ENCODE results near the gene ADAT2. TPM values are rescaled to one million over a fixed set of nuclear protein-coding genes. Genes with fewer than 3 reads are reported as not detected.
"Not testable (repeated sequence)": the region's sequence is repeated elsewhere in the genome, so short reads cannot be mapped to it uniquely, and the experiment has no call there.

Gene ADAT2
- polyA plus RNA-seq, 3 donors: 0.08 to 9.7 (median 0.51) TPM

DNA sequence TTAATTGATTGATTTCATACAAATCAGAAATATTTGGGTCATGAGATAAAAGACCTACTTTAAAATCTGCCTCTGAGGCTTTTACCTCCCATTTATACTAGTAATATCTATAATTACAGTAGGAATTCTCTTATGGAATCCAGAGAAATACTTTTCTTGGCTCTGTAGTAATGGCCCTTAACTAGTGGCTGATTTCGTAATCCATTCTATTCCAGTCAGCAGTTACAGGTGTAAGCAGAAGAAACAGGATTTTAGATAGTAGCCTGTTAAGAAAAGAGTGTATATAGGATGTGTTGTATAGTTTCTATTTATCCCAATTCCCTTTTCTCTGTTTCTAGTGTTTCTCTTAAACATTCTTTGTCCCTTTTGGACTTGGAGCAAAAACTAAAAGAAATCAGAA, 21.3 kb upstream of the ADAT2 start:
- Histone ChIP-seq H3K4me2 (replicated peaks; ENCODE audit: extremely low read depth, low read length, poor library complexity, severe bottlenecking) (no peak overlapping the region), H3K4me1 (ENCODE audit: control insufficient read depth in 1 of 2, insufficient read depth in 2 of 2, low read length in 2 of 2) (no peaks in the 10 kb centered on the region), H3K27ac (ENCODE audit: low read depth in 1 of 2, low read length in 2 of 2) (no peak overlapping the region), H3K9ac (ENCODE audit: insufficient read depth, low read length, poor library complexity, severe bottlenecking) (no peak overlapping the region), H3K27me3 (ENCODE audit: control insufficient read depth in 2 of 2, insufficient read depth in 2 of 2, low read length in 2 of 2) (no peaks in the 10 kb centered on the region), H3K4me3 (replicated peaks in 1 of 3; ENCODE audit: low read depth in 2 of 3, low read length in 3 of 3) (no peak overlapping the region), H2AFZ (ENCODE audit: insufficient read depth, low read depth, low read length, poor library complexity, severe bottlenecking) (no peak overlapping the region), H3K36me3 (replicated peaks in 1 of 2; ENCODE audit: control insufficient read depth in 1 of 2, insufficient read depth in 2 of 2, low read length in 2 of 2) (peaks cover 12 to 39% of the 10 kb centered on the region in 2 donors), H4K20me1 (ENCODE audit: insufficient read depth, low read length) (no peaks in the 10 kb centered on the region), H3K9me3 (replicated peaks in 1 of 2; ENCODE audit: control insufficient read depth in 1 of 2, insufficient read depth in 1 of 2, low read length in 2 of 2) (no peaks in the 10 kb centered on the region), H3K79me2 (ENCODE audit: insufficient read depth, low read length) (no peaks in the 10 kb centered on the region)
- intact Hi-C loops (cut with micrococcal nuclease): no loop called here
- Mint-ChIP-seq H3K27ac (no peak overlapping the region), H3K27me3 (ENCODE audit: low read depth in 3 of 3) (no peaks in the 10 kb centered on the region), H3K36me3 (peaks cover 36 to 49% of the 10 kb centered on the region in 2 donors), H3K4me1 (peaks cover 5% of the 10 kb centered on the region), H3K4me3 (no peak overlapping the region), H3K9me3 (no peaks in the 10 kb centered on the region)
- no CpG with 5 or more reads among the region's 1 CpG for WGBS (ENCODE audit: insufficient coverage)
- DNase-seq: no peak
- TF ChIP-seq, protein P1, sequence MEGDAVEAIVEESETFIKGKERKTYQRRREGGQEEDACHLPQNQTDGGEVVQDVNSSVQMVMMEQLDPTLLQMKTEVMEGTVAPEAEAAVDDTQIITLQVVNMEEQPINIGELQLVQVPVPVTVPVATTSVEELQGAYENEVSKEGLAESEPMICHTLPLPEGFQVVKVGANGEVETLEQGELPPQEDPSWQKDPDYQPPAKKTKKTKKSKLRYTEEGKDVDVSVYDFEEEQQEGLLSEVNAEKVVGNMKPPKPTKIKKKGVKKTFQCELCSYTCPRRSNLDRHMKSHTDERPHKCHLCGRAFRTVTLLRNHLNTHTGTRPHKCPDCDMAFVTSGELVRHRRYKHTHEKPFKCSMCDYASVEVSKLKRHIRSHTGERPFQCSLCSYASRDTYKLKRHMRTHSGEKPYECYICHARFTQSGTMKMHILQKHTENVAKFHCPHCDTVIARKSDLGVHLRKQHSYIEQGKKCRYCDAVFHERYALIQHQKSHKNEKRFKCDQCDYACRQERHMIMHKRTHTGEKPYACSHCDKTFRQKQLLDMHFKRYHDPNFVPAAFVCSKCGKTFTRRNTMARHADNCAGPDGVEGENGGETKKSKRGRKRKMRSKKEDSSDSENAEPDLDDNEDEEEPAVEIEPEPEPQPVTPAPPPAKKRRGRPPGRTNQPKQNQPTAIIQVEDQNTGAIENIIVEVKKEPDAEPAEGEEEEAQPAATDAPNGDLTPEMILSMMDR (IDR thresholded peaks at IDR 0.05): no peak

- H3K27ac ChIP-seq (ENCODE audit: low read depth in 1 of 2, low read length in 2 of 2); DNase-seq; H3K27ac Mint-ChIP-seq; H3K79me2 ChIP-seq (ENCODE audit: insufficient read depth, low read length); H3K4me2 ChIP-seq (replicated peaks; ENCODE audit: extremely low read depth, low read length, poor library complexity, severe bottlenecking); H3K4me3 ChIP-seq (replicated peaks in 1 of 3; ENCODE audit: low read depth in 2 of 3, low read length in 3 of 3); H3K4me3 Mint-ChIP-seq; H3K4me1 ChIP-seq (ENCODE audit: control insufficient read depth in 1 of 2, insufficient read depth in 2 of 2, low read length in 2 of 2); intact Hi-C loops (cut with micrococcal nuclease); H3K9ac ChIP-seq (ENCODE audit: insufficient read depth, low read length, poor library complexity, severe bottlenecking); H3K27me3 Mint-ChIP-seq (ENCODE audit: low read depth in 3 of 3); H3K9me3 ChIP-seq (replicated peaks in 1 of 2; ENCODE audit: control insufficient read depth in 1 of 2, insufficient read depth in 1 of 2, low read length in 2 of 2); H3K4me1 Mint-ChIP-seq; H3K9me3 Mint-ChIP-seq; H3K27me3 ChIP-seq (ENCODE audit: control insufficient read depth in 2 of 2, insufficient read depth in 2 of 2, low read length in 2 of 2); H2AFZ ChIP-seq (ENCODE audit: insufficient read depth, low read depth, low read length, poor library complexity, severe bottlenecking); H4K20me1 ChIP-seq (ENCODE audit: insufficient read depth, low read length): not testable (repeated sequence)
- H3K36me3 Mint-ChIP-seq: peaks cover 22 to 29% of the 10 kb centered on the region in 2 donors
- H3K36me3 ChIP-seq (replicated peaks in 1 of 2; ENCODE audit: control insufficient read depth in 1 of 2, insufficient read depth in 2 of 2, low read length in 2 of 2): peaks cover 9 to 22% of the 10 kb centered on the region in 2 donors
- WGBS (ENCODE audit: insufficient coverage): no CpG with 5 or more reads among the region's 2 CpGs
These were observed 18.3 kb upstream of the ADAT2 start for GRCh38 chr6:143468823-143469222.
